Measurements from ENCODE around the gene BAZ1B. TPM values are rescaled to one million over a fixed set of nuclear protein-coding genes. Genes with fewer than 3 reads are reported as not detected.
"Not testable (repeated sequence)": the region's sequence is repeated elsewhere in the genome, so short reads cannot be mapped to it uniquely, and the experiment has no call there.

Gene BAZ1B
- polyA plus RNA-seq, 1 donor = 45.5 TPM

DNA sequence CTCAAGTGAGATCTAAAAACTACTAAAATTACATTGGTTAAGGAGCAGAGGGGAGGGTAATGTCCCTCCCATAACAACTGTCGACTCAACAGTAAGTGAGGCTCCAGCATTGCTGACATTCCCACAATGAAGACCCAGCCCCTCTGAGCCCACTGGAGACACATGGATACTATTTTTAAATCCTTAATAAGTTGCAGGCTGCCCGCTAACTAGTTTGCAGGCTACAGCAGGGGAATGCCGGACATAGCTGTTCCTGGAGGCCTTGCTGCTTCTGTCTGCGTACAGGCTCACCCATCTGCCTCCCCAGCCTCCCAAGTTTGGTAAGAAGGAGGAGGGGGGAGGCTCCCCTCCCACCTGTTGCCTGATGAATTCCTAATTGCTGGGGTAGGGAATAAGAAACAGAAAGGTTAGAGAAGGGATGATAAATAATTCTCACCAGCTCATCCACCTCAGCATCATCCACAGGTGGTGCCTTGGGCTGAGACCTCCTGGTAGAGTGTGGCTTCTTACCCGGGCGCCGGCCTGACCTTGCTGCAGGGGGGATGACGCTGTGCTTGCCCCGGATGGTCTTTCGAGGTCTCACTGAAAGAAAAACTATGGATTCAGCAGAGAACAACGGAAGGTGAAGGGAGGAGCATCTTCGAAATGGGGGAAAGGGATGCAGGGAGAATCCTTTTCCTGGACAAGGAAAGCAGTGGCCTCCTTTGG is 78.4 kb downstream of the BAZ1B start:
- no peak for DNase-seq (ENCODE audit: low read depth)

DNA sequence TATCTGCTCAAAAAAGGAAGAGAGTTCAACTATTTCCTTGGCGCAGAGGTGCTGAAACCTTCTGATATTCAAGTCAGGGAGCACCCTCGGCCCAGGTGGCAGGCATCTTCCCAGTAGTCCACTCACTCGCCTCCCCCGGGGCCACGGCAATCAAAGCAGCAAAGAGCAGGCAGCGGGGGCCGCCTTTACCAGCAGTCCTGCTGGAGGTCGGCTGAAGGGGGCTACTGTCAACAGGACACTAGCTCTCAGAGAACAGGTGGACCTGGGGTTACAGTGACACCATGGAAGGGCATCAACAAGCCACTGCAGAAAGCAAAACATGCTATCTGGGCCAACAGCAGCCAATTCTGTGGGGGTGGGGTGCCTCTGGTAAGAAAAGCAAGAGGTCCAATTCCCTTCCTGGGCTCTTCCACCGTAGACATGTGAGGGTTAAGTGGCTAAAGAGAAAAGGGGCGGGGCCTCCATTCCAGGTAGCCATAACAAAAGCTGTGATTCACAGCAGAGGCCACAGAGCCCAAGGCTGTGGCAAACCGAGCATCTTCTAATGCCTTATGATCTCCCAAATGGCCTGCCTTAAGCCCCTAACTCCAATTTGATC is 79.1 kb downstream of the BAZ1B start:
- DNase-seq (ENCODE audit: low read depth) = no peak

DNA sequence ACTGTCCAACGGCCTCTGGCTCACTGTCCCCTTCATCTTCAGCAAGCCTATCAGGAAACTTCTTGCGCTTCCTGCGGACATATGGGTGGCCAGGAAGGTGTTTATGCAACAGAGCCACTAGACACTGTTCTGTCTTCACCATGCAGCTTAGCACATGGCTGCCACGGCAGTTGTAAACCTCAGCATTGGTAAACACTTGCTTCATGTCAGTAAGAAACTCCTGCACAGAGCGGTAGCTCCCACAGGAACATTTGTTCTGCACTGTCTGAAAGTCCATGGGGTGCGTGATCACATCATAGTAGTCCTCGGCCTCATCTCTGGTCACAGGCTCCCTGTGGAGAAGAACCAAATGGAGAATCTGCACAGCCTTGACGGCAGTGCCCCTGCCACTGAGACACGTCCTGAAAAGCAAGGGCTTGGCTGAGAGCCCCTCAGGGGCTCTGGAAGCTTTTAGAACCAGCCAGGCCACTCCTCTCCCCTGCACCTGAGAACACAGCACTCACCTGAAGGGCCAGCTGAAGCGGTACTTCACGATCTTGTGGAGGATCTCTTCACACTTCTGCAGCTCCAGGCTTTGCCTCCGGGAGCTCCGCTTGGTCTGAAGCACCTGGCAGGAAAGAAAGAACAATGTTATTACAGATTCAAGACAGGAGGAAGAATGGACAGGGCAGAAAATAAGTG is 79.7 kb downstream of the BAZ1B start:
- DNase-seq (ENCODE audit: low read depth) = no peak

DNA sequence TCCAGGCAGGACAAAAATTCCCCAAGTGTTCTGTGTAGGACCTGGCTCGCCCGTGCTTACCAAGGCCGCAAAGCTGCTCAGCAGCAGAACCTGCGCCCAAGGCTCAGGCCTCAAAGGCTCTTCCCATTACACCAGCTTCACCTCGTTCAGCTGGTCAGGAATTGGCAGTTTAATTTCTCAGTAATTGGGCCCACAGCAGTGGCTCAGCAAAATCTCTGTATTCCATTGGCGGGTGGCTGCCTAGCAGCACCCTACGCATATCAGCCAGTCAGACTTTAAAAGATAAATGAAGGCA is 82.7 kb downstream of the BAZ1B start:
- DNase-seq (ENCODE audit: low read depth) = no peak

DNA sequence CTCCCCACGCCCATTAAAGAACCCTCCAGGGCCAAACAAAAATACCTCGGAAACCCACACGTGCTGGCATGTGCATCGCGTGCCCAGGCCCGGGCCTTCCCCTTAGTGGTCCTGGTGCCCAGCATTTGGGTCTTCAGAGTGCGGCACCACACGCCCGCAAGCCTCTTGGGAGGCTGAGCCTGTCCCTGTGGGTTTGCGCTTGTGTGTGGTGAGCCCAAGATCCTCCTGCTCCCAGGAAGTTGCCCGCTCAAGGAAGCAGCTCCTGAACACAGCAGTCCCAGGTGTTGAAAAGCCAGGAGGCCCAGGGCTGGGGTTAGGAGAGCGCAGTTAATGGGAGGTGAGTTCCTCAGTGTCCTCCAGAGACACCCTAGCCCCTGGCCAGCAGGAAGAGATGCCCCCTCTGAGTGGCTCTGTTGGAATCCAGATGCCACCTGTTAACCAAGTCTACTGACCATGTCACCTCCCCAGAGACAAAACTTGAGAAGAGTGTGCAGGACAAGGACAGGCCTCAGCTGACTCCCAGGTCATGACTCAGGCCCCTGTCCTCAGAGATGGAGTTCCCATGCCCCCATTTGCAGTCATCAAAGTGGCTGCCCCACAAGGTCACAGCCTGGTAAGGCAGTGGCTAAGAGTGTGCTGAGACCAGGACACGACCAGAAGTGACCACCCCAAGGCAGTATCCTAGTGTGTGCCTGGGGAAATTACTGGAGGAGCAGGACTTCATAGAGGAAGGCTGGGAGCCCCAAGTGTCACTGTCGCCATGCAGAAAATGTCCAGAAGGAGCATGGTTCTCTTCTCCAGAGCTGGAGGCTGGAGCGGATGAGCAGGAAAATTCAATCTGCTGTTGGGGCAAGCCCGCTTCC is 83.3 kb downstream of the BAZ1B start:
- no peak for DNase-seq (ENCODE audit: low read depth)

DNA sequence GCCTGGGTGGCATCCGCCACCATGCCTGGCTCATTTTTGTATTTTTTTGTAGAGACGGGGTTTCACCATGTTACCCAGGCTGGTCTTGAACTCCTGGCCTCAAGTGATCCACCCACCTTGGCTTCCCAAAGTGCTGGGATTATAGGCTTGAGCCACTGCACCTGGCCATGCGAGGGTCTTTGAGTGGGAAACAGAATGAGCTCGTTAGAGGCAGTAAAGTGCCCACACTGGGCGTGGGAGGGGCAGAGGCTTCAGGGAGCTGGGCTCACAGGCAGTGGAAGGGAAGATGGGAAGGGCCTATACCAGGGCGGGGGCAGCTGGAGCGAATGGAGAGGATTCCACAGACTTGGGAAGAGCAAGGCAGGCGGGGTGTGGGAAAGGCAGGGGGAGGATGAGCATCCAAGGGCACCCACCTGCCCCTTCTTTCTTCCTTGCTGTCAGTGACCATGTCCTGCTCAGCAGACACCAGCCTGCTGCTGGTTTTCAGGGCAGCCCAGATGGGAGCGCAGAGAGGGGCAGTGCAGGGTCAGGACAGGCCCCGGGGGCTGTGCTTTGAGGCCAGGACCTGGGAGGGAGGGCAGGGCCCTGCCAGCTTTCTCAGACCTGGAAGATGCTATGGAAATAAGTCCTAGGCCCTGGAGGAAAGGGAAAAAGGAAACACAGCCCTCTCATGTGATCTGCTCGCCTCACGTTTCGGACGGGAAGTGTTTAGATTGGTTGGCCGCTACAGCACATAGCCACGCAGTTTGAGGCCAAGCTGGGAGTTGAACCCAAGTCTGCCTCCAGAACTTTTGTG is 84.3 kb downstream of the BAZ1B start:
- DNase-seq (ENCODE audit: low read depth) = no peak

DNA sequence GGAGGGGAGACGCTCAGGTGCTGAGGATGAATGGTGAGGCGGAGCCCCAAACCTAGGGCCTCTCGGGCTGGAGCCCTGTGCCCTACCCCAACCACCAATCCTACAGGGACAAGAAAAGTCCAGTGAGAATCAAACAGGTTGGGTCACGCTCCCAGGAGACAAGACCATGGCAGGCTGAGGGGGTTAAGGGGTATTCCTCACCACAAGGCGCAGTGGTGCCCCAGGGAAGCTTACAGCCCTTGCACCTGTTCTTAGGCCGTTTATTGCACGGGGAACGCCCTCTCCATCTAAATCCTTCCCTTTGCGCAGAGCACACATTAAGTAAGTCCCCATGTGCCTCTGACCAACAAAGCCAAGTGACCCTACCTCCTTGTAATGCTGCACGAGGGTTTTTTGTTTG is 85.0 kb downstream of the BAZ1B start:
- no peak for DNase-seq (ENCODE audit: low read depth)

DNA sequence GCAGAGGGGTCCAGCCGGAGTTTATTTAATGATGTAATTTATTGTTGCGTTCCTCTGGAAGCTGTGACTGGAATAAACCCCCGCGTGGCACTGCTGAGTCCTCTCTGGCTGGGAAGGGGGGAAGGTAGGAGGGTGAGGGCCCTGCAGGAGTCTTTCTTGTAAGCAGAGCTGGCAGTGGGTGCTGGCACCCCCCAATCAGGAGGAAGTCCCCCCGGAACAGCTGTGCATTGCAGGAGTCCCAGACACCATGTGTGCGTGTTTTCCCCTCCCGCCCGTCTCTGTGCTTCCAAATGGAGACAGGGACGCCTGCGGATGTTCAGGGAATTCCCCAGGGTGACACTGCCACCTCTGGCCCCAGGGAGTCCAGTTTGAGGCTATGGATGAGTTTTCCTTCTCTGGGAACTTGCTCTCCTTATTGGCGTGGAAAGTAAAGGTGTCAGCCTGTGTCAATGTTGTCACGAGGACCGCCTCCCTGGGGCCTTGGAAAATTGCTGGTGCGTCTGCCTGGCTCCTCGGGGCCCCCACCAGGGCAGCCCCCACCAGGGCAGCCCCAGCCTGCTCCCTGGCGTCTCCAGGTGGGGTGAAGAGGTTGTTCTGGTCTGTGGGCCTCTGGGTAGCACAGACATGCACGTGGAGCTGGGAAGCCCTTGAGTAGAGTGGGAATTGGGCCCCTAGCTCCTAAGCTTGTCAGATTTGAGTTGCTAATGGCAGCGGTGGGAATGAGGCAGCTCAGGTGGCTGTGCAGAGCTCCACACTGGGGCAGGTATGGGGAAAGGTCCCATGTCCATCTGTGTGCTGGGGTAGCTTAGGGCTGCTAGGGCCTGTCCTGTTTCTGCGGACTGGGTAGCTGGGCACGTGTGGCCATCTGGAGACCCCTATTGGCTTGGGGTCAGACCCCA is 85.8 kb downstream of the BAZ1B start:
- no peak for DNase-seq (ENCODE audit: low read depth)

DNA sequence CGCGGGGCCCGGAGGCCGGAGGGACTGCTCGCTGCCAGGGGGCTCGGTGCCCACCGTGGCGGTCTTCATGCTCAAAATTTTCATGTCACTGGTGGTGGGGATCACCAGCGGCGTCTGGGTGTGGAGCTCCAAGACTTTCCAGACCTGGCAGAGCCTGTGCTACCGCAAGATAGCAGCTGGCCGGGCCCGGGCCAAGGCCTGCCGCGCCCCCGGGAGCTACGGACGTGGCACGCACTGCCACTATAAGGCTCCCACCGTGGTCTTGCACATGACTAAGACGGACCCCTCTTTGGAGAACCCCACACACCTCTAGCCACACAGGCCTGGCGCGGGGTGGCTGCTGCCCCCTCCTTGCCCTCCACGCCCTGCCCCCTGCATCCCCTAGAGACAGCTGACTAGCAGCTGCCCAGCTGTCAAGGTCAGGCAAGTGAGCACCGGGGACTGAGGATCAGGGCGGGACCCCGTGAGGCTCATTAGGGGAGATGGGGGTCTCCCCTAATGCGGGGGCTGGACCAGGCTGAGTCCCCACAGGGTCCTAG is 86.6 kb downstream of the BAZ1B start:
- DNase-seq (ENCODE audit: low read depth) = no peak

DNA sequence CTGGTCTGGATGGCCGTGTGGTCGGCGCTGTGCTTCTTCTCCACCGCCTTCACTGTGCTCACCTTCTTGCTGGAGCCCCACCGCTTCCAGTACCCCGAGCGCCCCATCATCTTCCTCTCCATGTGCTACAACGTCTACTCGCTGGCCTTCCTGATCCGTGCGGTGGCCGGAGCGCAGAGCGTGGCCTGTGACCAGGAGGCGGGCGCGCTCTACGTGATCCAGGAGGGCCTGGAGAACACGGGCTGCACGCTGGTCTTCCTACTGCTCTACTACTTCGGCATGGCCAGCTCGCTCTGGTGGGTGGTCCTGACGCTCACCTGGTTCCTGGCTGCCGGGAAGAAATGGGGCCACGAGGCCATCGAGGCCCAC is 87.4 kb downstream of the BAZ1B start:
- no peak for DNase-seq (ENCODE audit: low read depth)

DNA sequence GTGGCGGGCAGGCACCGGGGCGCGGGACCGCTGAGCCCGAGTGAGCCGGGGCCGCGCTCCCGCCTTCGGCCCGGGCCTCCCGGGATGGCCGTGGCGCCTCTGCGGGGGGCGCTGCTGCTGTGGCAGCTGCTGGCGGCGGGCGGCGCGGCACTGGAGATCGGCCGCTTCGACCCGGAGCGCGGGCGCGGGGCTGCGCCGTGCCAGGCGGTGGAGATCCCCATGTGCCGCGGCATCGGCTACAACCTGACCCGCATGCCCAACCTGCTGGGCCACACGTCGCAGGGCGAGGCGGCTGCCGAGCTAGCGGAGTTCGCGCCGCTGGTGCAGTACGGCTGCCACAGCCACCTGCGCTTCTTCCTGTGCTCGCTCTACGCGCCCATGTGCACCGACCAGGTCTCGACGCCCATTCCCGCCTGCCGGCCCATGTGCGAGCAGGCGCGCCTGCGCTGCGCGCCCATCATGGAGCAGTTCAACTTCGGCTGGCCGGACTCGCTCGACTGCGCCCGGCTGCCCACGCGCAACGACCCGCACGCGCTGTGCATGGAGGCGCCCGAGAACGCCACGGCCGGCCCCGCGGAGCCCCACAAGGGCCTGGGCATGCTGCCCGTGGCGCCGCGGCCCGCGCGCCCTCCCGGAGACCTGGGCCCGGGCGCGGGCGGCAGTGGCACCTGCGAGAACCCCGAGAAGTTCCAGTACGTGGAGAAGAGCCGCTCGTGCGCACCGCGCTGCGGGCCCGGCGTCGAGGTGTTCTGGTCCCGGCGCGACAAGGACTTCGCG is 88.0 kb downstream of the BAZ1B start:
- DNase-seq (ENCODE audit: low read depth) = no peak

DNA sequence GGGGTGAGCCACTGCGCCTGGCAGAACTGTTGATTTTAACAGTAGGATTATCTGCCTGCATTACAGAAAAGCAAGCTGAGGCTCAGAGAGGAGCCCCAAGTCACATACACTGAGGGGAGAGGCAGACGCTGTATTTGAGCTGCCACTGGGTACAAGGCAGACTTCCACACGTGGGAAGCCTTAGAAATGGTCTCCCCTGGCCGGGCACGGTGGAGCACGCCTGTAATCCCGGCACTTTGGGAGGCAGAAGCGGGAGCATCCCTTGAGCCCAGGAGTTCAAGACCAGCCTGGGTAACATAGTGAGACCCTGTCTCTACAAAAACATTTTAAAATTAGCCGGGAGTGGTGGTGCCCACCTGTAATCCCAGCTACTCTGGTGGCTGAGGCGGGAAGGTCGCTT is 89.4 kb downstream of the BAZ1B start:
- DNase-seq (ENCODE audit: low read depth) = no peak

DNA sequence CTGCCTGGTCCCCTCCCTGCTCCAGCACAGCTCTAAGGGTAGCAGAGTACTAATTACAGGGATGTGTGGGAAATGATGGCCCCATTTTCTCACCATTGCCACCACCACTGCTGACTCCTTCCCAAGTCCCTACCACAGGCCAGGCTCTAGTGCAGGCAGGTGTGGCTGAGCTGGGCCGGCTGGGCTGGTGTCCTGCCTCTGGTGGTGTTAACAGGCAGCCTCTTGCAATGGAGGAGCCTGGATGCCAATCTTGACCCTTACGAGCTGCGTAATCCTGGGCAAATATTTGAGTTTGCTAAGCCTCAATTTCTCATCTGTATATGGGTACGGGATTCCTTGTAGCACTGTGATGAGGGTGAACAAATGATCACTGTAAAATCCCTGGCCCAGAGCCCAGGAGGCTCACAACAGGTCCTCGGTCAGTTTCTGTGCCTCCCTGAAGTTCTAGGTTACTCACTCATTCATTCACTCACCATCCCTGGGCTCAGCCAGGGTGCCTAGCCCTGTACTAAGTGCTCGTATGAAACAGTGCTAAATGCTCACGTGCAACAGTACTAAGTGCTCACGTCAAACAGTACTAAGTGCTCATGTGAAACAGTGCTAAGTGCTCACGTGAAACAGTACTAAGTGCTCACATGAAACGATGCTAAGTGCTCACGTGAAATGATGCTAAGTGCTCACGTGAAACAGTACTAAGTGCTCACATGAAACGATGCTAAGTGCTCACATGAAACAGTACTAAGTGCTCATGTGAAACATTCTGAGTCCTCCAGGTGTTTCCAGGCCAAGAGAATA is 90.9 kb downstream of the BAZ1B start:
- no peak for DNase-seq (ENCODE audit: low read depth)

DNA sequence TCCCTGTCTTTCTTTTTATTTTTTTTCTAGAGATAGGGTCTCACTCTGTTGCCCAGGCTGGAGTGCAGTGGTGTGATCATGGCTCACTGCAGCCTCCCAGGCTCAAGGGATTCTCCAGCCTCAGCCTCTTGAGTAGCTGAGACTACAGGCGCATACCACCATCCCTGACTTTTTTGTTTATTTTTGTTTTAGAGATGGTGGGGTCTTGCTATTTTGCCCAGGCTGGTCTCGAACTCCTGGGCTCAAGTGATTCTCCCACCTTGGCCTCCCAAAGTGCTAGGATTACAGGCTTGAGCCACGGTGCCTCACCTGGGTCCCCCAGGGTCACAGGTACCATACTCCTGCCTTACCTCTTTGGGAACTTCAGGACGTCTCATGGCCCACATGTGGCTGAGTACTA is 91.6 kb downstream of the BAZ1B start:
- DNase-seq (ENCODE audit: low read depth) = not testable (repeated sequence)

DNA sequence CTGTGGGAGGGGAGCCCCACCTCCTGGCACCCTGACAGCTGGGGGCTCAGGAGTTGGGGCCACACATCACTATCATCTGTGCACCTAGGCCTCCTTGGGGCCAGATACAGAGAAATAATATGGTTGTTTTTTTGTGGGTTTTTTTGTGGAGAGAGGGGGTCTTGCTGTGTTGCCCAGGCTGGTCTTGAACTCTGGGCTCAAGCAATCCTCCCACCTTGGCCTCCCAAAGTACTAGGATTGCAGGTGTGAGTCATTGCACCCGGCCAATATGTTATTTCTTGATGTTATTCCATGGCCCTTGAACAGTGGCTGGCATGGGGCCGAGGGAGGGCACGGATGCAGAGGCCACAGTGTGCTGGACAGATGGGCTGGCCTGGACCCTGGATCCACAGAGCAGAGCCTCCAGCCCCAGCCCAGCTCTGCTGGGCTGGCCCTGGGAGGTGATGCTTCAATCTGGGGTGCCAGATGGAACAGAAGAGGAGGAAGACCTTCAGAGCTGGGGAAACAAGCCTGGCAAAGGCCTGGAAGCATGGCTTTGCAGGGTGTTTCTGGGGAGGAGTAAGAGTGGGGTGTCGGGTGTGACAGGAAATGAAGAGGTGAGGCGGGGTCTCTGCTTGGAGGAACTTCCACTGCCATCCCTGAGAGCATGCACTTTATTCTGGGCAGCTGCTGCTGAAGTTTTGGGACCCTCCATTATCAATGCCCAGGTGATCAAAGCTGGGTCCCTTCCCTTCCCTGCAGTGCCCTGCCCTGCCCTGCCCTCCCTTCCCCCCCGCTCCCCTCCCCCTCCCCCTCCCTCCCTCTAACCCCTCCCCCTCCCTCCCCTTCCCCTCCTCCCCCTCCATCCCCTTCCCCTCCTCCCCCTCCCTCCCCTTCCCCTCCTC is 92.2 kb downstream of the BAZ1B start:
- DNase-seq (ENCODE audit: low read depth) = no peak

DNA sequence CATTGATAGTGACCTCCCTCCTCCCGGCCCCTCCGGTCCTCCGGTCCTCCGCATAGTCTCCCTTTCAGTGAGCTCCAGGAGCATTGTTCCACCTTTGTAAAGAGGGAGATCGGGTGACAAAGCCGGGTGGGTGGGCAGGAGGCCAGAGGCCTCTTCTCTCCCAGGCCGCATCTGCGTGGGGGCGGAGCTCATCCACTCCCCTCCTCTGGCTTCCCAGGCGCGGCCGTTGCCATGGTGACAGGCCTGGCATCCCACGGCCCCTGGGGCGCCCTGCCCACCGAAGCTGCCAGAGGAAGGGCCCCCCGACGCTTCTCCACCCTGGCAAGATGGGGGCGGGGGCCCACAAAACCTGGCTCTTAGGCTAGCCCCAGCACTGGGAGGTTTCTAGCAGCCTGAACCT is 92.9 kb downstream of the BAZ1B start:
- DNase-seq (ENCODE audit: low read depth) = no peak

DNA sequence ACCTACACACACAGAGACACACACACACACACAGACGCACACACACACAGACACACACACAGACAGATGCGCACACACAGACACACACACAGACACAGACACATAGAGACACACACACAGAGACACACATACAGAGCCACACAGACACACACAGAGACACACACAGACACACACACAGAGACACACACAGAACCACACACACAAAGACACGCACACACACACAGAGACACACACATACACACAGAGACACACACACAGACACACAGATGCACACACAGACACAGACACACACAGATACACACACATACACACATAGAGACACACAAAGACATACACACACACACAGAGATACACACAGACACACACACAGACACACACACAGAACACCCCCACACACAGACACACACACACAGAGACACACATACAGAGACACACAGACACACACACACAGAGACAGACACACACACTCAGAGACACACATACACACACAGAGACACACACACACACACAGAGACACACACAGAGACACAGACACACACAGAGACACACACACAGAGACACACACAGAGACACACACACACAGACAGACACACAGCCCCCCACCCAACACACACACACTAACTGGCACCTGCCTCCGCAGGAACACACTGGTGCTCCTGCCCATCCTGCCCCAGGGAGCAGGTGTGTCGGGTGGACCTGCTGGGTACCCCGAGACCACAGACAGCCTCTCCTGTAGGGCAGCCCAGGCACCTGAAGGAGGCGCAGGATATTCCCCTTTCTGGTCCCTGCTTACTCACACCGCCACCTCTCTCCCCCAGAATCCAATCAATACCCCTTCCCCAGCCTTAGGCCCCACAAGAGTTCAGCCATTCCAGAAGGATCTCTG is 93.9 kb downstream of the BAZ1B start:
- DNase-seq (ENCODE audit: low read depth) = no peak

All from forelimb muscle (tissue), 1 donor.